ENCODE data around the gene TOR3A. TPM values are rescaled to one million over a fixed set of nuclear protein-coding genes. Genes with fewer than 3 reads are reported as not detected.

TOR3A gene
- total and polyA plus RNA-seq, 2 of the 8 experiments (the other 6 are each of a cell fraction or from before 2014, with no cell fraction given) = 15.3 to 21.4 TPM

- H3K36me3 ChIP-seq (ENCODE audit: control insufficient read depth in 2 of 4, insufficient read depth in 4 of 4, low read length in 3 of 4) = peaks cover 9 to 42% (median 33%) of the 10 kb centered on the region in 4 experiments
- 98% methylated on average over 3 of the region's 3 CpGs; no CpG with 5 or more reads in 1 of the 2 experiments for WGBS, 2 experiments (ENCODE audit: extremely low coverage in 1 of 2, insufficient coverage in 1 of 2, insufficient read length in 1 of 2, insufficient replicate concordance in 2 of 2, low coverage in 1 of 2, low lambda C conversion rate in 2 of 2, missing lambda C conversion rate in 1 of 2)
These were observed 14.1 kb downstream of the TOR3A start for GRCh38 chr1:179095924-179096323.

More at GRCh38 chr1:179095924-179096323, 14.1 kb downstream of the TOR3A start:
- no peak overlapping the region for H4K8ac ChIP-seq (ENCODE audit: extremely low read depth, insufficient read depth, low read length)
- H3K4me1 ChIP-seq (replicated peaks in 1 of 4; ENCODE audit: control insufficient read depth in 3 of 4, insufficient read depth in 4 of 4, low read length in 3 of 4) = peaks cover 0 to 5% (median 0%) of the 10 kb centered on the region in 4 experiments; a peak in 1 of 7 replicates
- no peak overlapping the region for H3K4me3 ChIP-seq (ENCODE audit: extremely low read depth in 1 of 4, insufficient read depth in 2 of 4, low read depth in 3 of 4, low read length in 4 of 4)
- no peak overlapping the region for H2BK12ac ChIP-seq (ENCODE audit: low read depth, low read length)
- H3K56ac ChIP-seq (replicated peaks; ENCODE audit: insufficient read length, low read depth, low read length) = no peak overlapping the region
- H3K27ac ChIP-seq (ENCODE audit: low read depth, low read length) = no peak overlapping the region
- H2BK15ac ChIP-seq (ENCODE audit: low read length) = no peak overlapping the region
- H3K9ac ChIP-seq (replicated peaks in 1 of 4; ENCODE audit: extremely low read depth in 1 of 4, low read depth in 3 of 4, low read length in 3 of 4) = no peak overlapping the region
- H2AK5ac ChIP-seq (ENCODE audit: low read depth, low read length) = no peak overlapping the region
- no peak overlapping the region for H3K4me2 ChIP-seq (ENCODE audit: insufficient read depth in 1 of 2, low read depth in 2 of 2, low read length in 2 of 2)
- peaks cover 4% of the 10 kb centered on the region; the same call in 1 of the 2 replicates for H3K79me1 ChIP-seq (ENCODE audit: low read depth, low read length)
- H2BK120ac ChIP-seq (replicated peaks; ENCODE audit: low read depth, low read length) = no peak overlapping the region
- H2BK5ac ChIP-seq (ENCODE audit: low read depth, low read length) = no peak overlapping the region
- no peak overlapping the region for H2AFZ ChIP-seq (ENCODE audit: low read length)
- no peak for DNase-seq (ENCODE audit: low read depth in 1 of 2, low spot score in 2 of 2)
- POLR2A ChIA-PET (ENCODE audit: partially characterized antibody) = interaction anchor here (0.7 to 1.6 kb wide), 3 partner anchors 12 to 48 kb away, joined by 3 to 5 read pairs (median 3); no protein-coding TSS in a partner anchor
- H3K23me2 ChIP-seq (ENCODE audit: low read depth, low read length) = no peaks in the 10 kb centered on the region
- H3K23ac ChIP-seq (ENCODE audit: insufficient read length) = no peak overlapping the region
- peaks cover 2 to 3% of the 10 kb centered on the region in 2 experiments for H4K20me1 ChIP-seq (replicated peaks in 1 of 2; ENCODE audit: control insufficient read depth in 1 of 2, insufficient read depth in 2 of 2, low read length in 2 of 2)
- peaks cover 0 to 7% of the 10 kb centered on the region in 2 experiments; a peak in 1 of 4 replicates for H3K79me2 ChIP-seq (ENCODE audit: control insufficient read depth in 1 of 2, insufficient read depth in 2 of 2, low read length in 2 of 2)
- H3K9me3 ChIP-seq (ENCODE audit: insufficient read depth in 2 of 2, low read depth in 1 of 2, low read length in 1 of 2) = no peaks in the 10 kb centered on the region
- no peaks in the 10 kb centered on the region for H3K27me3 ChIP-seq (replicated peaks in 1 of 4; ENCODE audit: control insufficient read depth in 3 of 4, extremely low read depth in 1 of 4, insufficient read depth in 3 of 4, low read length in 3 of 4)
- H4K5ac ChIP-seq (ENCODE audit: insufficient read length, low read depth, low read length) = no peak overlapping the region
- no peak overlapping the region for H4K91ac ChIP-seq (replicated peaks; ENCODE audit: insufficient read length, low read length)
- no peak overlapping the region for H3K14ac ChIP-seq (ENCODE audit: insufficient read length)
- no peak overlapping the region for H2BK20ac ChIP-seq (ENCODE audit: low read length)
- no peak for FAIRE-seq
- CTCF ChIA-PET (ENCODE audit: partially characterized antibody) = interaction anchor here (0.9 to 1.7 kb wide), 4 partner anchors 9 to 98 kb away, joined by 3 to 6 read pairs (median 4); partner anchors contain the start of gene TOR3A
- H3K4ac ChIP-seq (replicated peaks; ENCODE audit: insufficient read length, low read depth, low read length) = no peak overlapping the region
- no peak overlapping the region for H3K18ac ChIP-seq (ENCODE audit: extremely low read depth, low read length)
- TF ChIP-seq ASH2L (IDR thresholded peaks at IDR 0.05; ENCODE audit: low read length) (no peak), E2F6 (IDR thresholded peaks at IDR 0.05) (no peak), YY1 (IDR thresholded peaks at IDR 0.05; ENCODE audit: low read depth, low read length) (no peak), SIRT6 (IDR thresholded peaks at IDR 0.05; ENCODE audit: low read length) (no peak), SAP30 (IDR thresholded peaks at IDR 0.05; ENCODE audit: insufficient read depth, insufficient replicate concordance, low read length) (no peak), CTBP2 (IDR thresholded peaks at IDR 0.05; ENCODE audit: borderline replicate concordance, insufficient read depth, insufficient read length, low read length) (no peak), MAX (IDR thresholded peaks at IDR 0.05) (no peak), RBBP5 (IDR thresholded peaks at IDR 0.05; ENCODE audit: borderline replicate concordance, low read depth, low read length) (no peak), SRF (IDR thresholded peaks at IDR 0.05; ENCODE audit: low read depth, low read length) (no peak), HDAC2 (IDR thresholded peaks at IDR 0.05; ENCODE audit: borderline replicate concordance in 1 of 2, low read depth in 2 of 2, low read length in 2 of 2) (no peak)

Measured in H1 (cell line).